NCI-H146 treated with DMSO at 0.1 percent for 48 hours (cell line): ENCODE results near the gene DES.

Experiments used
- DNase-seq: peaks from one replicate; lab custom pipeline; 2025; ENCODE audit not compliant: unreplicated experiment; lab: John Stamatoyannopoulos, UW

The DES gene

GRCh38 chr2:219437690-219438206 is 19.6 kb downstream of the DES start:
- no peak for DNase-seq

DNA sequence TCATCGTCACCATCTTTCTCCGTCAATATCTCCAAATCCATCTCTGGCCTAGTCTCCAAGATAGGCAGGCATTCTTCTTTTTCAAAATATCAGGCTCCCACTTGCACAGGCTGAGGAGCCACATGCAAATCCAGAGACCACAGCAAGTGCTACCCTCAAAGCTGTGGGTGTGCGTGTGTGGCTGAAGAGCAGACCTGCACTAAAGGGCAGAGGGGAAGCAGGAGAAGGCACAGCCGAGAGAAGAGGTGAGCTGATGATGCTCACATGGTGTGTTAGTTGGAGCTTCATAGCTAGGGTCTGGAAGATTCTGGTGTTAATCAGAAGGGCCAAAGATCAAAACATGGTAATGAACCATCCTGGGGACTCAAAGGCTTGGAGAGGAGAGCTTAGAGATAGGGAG is 20.3 kb downstream of the DES start:
- DNase-seq: no peak

- no peak for DNase-seq
Measured at GRCh38 chr2:219439506-219439905, 21.3 kb downstream of the DES start.

DNA sequence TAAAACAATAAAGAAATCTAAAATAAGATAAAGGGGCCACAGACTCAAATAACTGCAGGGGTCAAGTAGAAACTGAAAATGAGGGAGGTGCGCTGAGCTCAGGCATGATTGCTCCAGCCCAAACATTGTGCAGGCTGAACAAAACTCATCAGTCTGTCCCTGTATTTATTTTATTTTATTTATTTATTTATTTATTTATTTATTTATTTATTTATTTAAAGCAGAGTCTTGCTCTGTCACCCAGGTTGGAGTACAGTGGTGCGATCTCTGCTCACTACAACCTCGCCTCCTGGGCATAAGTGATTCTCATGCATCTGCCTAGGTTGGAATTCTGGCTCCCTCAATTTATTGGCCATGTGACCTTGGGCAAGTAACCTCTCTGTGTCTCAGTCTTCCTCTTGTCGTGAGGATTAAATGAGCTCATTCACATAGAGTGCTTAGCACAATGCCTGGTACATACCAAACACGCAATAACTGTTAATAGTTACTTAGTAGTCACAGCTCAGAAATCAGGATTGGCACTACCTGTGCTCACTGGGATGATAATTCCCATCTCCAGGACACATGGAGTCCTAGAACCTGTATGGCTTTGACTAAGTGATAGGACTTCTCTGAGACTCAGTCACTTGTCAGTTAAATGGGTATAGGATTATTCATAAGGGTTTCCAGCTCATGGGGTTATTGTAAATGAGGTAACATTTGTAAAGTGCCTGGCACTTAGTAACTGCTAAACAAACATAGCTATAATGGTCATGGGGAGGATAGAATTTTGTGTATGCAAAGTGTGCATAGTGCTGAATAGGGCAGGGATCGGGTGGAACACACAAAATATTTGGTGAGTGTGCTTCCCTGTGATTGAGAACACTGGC is 22.4 kb downstream of the DES start:
- DNase-seq: no peak

DNA sequence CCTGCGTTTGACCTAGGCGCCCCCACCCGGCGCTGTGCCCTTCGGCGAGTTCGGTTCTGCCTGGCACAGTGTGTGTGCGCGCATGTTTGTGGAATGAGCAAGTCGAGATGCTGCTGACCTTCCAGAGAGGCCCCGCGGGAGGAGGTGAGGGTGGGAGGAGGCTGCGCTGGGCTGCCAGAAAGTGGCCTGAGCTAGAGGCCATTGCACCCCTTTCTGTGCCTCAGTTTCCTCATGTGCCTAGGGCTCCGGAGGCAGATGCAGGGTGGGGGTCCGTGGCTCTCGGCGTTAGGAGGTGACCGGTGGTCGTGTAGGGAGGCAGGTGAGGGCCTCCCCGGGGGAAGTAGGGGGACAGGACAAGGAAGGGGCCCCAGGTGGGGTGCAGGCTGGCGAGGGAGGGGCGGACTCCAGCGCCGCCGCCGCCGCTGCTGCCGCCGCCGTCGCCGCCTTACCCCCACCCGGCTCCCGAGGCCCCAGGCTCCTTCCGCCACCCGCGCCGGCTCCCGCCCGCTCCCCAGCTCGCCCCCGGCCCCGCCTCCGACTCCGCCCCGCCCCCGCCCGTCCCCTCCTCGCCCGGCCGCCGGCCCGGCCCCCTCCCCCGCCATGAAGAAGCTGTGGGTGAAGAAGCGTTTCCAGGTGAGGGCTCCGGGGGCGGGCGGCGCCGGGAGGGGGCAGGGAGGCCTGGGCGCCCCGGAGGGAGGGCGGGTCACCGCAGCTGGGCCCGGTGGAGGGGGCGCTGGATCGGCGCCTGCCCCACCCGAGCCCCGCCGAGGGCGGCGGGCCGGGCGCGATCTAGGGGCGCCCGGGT is 23.5 kb downstream of the DES start:
- DNase-seq: no peak

DNA sequence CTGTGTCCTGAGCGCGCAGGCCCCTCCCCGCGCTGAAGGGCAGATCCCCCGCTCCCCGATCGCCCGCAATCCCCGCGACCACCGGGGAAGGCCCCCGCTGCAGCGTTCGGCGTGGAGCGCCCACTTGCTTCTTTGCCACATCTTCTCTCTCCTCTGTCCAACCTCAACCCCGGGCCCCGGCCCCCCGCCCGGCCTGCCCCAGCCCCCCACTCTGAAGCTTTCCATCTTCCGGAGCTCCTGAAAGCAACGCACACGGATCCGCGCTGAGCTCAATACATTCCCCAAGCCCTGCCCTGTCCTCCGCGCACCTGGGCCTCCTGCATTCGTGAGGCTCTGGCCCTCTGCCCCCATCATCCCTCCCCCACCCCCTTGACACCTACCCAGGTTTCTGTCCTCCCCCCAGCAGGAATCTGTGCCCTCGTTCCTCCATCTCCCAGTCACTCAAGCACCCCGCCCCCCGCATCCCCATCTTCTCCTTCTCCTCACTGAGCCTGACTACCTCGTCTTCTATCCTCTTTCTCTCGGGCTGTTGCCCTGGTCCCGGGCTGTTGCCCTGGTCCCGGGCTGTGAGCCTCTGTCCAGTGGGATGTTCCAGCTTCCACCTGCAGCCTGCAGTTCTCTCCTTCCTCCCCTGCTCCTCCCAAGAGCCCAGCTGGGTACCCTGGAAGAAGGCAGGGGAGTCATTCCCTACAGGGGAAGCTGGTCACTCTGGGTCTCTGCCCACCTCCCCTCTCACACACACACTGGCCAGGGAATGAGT is 24.3 kb downstream of the DES start:
- DNase-seq: no peak

DNA sequence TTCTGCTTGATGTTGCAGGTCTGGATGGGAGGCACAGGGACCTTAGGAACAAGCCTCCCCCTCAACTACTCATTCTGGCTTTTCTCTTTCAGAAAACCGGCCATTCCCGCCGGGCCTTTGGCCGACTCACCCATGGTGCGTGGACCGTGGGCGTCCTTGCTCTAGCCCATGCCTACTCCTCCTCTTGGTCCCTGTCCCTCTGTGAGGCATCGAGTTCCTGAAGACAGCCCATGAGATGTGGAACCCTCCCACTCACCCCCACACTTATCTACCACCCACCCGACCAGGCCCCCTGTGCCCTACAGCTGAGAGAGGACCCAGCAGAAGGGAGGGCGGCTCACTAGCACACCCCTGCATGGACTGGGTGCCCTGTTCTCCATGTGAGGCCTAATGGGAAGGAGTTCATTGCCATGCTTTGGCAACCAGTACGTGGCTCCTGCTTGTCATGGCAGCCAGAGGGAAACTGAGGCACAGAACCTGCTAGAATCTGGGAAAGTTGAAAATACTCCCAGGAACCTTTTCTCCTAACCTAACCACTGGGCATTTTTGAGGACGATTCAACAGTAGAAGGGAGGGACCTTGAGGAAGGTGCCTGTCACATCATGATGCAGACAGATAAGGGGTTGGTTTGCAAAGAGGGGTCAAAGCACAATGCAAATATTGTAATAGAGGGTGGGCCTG is 25.0 kb downstream of the DES start:
- DNase-seq: no peak

DNA sequence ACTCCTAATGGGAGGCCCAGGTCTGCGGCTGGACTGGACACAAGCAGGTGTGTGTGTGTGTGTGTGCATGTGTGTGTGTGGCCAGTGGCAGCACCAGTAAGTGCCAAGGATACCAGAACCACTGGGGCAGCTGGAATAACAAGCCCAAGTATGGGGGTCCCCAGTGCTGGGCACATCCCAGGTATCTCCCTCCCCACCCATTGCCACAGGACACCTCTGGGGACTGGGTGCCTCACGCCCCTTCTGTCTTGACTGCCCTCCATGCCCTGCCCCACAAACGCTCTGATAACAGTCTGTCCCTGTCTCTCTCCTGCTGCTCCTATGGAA is 25.5 kb downstream of the DES start:
- DNase-seq: no peak

GRCh38 chr2:219444566-219445091 is 26.5 kb downstream of the DES start:
- no peak for DNase-seq

- DNase-seq: no peak
Measured at GRCh38 chr2:219445220-219445640, 27.1 kb downstream of the DES start.

GRCh38 chr2:219446101-219446504 is 27.9 kb downstream of the DES start:
- no peak for DNase-seq

DNA sequence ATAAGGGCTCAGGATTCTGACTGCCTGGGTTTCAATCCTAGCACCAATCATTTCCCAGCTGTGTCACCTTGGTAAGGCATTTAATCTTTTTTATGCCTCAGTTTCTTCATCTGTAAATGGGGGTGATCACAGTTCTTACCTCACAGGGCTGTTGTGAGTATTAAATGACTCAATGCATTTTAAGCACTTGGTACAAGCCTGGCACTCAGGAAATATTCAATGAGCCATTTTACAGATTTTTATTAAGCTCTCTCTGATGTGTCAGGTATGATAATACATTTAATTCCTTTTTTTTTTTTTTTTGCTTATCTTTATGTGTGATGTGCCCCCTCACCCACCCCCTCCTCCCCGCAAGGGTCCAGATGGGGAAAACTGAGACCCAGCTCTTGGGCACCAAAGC is 28.5 kb downstream of the DES start:
- no peak for DNase-seq

- no peak for DNase-seq
Measured at GRCh38 chr2:219447242-219448098, 29.3 kb downstream of the DES start.

DNA sequence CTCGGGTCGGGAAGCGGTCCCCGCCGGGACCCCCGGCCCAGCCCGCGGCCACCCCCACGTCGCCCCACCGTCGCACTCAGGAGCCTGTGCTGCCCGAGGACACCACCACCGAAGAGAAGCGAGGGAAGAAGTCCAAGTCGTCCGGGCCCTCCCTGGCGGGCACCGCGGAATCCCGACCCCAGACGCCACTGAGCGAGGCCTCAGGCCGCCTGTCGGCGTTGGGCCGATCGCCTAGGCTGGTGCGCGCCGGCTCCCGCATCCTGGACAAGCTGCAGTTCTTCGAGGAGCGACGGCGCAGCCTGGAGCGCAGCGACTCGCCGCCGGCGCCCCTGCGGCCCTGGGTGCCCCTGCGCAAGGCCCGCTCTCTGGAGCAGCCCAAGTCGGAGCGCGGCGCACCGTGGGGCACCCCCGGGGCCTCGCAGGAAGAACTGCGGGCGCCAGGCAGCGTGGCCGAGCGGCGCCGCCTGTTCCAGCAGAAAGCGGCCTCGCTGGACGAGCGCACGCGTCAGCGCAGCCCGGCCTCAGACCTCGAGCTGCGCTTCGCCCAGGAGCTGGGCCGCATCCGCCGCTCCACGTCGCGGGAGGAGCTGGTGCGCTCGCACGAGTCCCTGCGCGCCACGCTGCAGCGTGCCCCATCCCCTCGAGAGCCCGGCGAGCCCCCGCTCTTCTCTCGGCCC is 30.1 kb downstream of the DES start:
- DNase-seq: no peak

GRCh38 chr2:219448776-219449341 is 30.7 kb downstream of the DES start:
- no peak for DNase-seq

GRCh38 chr2:219449609-219450008 is 31.4 kb downstream of the DES start:
- no peak for DNase-seq

- DNase-seq: no peak
Measured at GRCh38 chr2:219451661-219452360, 33.6 kb downstream of the DES start.
